Measurements from ENCODE around the gene DUSP23. TPM values are rescaled to one million over a fixed set of nuclear protein-coding genes. Genes with fewer than 3 reads are reported as not detected.

DUSP23 gene
- total and polyA plus RNA-seq, 4 donors: 11.8 to 30.5 (median 23.1) TPM

DNA sequence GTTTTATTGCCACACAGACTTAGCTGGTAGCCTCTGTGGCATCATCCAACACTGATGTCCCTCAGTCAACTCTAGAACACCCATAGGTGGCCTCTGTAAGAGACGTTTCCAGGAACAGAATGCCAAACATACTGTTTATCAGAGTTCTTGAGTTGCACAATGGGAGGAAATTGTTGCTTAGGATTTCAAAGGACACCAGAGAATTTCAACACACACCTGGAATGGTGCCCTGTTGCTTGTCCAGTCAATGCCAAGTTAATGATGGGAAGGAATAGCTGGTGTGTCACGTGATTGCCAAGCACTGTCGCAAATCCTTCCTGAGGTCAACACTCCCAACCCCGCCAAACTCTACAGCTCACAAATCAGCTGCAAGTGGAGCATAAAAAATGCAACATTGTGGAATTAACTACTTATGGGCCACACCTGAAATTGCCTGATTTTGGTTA lies 28.6 kb upstream of the DUSP23 start:
- no peak overlapping the region for H3K4me3 ChIP-seq (ENCODE audit: low read depth, low read length)
- DNase-seq (ENCODE audit: low read depth in 4 of 6, low spot score in 6 of 6): no peak
- no peak overlapping the region for H3K27ac ChIP-seq (ENCODE audit: low read depth, low read length)
- no peaks in the 10 kb centered on the region for H3K4me1 ChIP-seq (ENCODE audit: control insufficient read depth, insufficient read depth, low read length)
- no peaks in the 10 kb centered on the region for H3K9me3 ChIP-seq (ENCODE audit: control insufficient read depth, insufficient read depth, low read length)
- no CpG with 5 or more reads among the region's 4 CpGs for WGBS (ENCODE audit: insufficient coverage)
- H3K27me3 ChIP-seq (ENCODE audit: control insufficient read depth, insufficient read depth, low read length): no peaks in the 10 kb centered on the region
- H3K36me3 ChIP-seq (ENCODE audit: control insufficient read depth, insufficient read depth, low read length): no peaks in the 10 kb centered on the region

DNA sequence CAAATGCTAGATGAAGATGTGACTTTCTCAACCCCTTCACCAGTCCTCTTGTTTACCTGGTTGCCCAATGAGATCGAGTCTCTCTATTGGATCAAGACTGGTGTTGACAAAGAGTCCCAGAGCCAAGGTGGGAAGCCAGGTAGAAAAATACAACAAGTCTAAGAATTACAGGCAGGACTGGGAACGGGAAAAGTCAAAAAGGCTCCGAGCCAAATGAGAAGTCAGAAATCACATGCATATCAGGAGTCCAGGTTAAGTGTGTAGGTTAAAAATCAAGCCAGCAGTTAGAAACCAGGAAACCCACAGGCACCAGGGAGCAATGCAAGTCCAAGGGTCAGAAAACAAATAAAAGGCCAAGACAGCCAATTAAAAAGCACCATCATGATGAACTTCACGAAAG lies 27.4 kb upstream of the DUSP23 start:
- WGBS (ENCODE audit: insufficient coverage): 86% methylated on average over 4 of the region's 4 CpGs
- H3K27ac ChIP-seq (ENCODE audit: low read depth, low read length): no peak overlapping the region

DNA sequence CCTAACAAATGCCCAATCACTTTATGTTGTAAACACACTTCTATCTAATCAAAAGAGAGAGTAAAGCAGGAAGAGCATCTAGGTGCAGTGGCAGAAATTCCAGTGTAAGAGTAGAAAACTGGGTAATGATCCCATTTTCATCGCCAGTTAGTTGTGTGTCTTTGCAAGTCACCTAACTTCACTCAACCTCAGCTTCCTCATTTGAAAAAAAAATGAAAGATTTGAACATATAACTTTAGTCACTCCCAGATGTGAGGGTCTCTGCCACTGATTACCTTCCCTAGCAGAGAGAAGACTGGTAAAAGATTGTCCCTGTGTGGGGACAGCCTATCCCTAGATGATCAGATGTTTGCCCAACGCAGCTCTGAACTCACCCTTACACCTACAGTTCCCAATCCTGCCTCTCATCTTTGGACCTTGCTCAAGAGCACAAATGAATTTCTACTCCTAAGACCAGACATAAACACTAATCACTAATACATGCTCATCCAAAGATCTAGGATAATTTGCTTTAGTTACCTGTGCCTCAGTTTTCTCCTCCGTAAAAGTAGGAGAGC lies 25.2 kb upstream of the DUSP23 start:
- DNase-seq (ENCODE audit: low read depth in 4 of 6, low spot score in 6 of 6): no peak
- Histone ChIP-seq H3K36me3 (ENCODE audit: control insufficient read depth, insufficient read depth, low read length) (no peaks in the 10 kb centered on the region), H3K4me1 (ENCODE audit: control insufficient read depth, insufficient read depth, low read length) (no peaks in the 10 kb centered on the region), H3K4me3 (ENCODE audit: low read depth, low read length) (no peak overlapping the region), H3K27ac (ENCODE audit: low read depth, low read length) (no peak overlapping the region), H3K27me3 (ENCODE audit: control insufficient read depth, insufficient read depth, low read length) (no peaks in the 10 kb centered on the region), H3K9me3 (ENCODE audit: control insufficient read depth, insufficient read depth, low read length) (no peaks in the 10 kb centered on the region)
- 83% methylated on average over 1 of the region's 3 CpGs for WGBS (ENCODE audit: insufficient coverage)

More for the DNA sequence above, 27.4 kb upstream of the DUSP23 start:
- Histone ChIP-seq H3K9me3 (ENCODE audit: control insufficient read depth, insufficient read depth, low read length) (no peaks in the 10 kb centered on the region), H3K4me1 (ENCODE audit: control insufficient read depth, insufficient read depth, low read length) (no peaks in the 10 kb centered on the region), H3K36me3 (ENCODE audit: control insufficient read depth, insufficient read depth, low read length) (no peaks in the 10 kb centered on the region), H3K4me3 (ENCODE audit: low read depth, low read length) (no peak overlapping the region), H3K27me3 (ENCODE audit: control insufficient read depth, insufficient read depth, low read length) (no peaks in the 10 kb centered on the region)
- DNase-seq (ENCODE audit: low read depth in 4 of 6, low spot score in 6 of 6): no peak

DNA sequence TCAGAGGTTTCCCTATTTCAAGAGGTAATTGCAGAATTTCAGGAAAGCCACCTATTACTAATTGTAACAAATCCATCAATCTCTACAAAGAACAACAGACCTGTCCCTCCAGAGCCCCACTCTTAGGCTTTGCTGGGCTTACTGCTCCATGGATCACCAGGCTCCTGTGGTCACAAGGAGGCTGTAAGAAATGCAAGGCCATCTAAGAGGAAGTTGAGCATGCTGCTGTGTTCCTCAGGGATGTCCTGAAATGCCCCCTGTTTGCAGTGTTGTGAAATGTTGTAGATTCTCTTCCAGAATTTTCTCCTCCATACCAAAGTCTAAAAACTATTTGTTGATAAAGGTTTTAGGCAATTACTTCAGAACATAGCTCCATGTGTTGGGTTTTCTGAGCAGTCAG lies 24.4 kb upstream of the DUSP23 start:
- H3K36me3 ChIP-seq (ENCODE audit: control insufficient read depth, insufficient read depth, low read length): no peaks in the 10 kb centered on the region
- no peak overlapping the region for H3K4me3 ChIP-seq (ENCODE audit: low read depth, low read length)
- H3K9me3 ChIP-seq (ENCODE audit: control insufficient read depth, insufficient read depth, low read length): no peaks in the 10 kb centered on the region
- no peaks in the 10 kb centered on the region for H3K27me3 ChIP-seq (ENCODE audit: control insufficient read depth, insufficient read depth, low read length)
- DNase-seq (ENCODE audit: low read depth in 4 of 6, low spot score in 6 of 6): no peak
- H3K4me1 ChIP-seq (ENCODE audit: control insufficient read depth, insufficient read depth, low read length): no peaks in the 10 kb centered on the region
- no peak overlapping the region for H3K27ac ChIP-seq (ENCODE audit: low read depth, low read length)

DNA sequence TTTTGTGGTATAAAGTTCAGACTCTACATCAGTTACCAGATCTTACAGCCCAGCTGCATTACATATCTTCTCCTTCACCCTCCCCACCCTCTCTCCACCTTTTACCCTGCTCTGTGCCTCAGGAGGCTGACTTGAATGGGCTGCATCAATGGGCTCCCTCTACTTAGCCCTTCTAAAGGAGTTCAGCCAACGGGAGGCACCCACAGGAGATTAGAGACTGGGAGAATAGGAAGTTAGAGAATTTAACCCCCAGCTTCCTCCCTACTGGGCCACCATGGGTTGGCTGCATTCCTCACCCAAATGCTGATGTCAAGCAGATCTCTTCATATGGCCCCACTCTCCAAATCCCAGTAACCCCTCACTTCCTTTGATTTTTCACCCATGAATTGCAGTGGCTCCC lies 17.1 kb upstream of the DUSP23 start:
- no CpG with 5 or more reads among the region's 1 CpG for WGBS (ENCODE audit: insufficient coverage)
- H3K4me3 ChIP-seq (ENCODE audit: low read depth, low read length): no peak overlapping the region

DNA sequence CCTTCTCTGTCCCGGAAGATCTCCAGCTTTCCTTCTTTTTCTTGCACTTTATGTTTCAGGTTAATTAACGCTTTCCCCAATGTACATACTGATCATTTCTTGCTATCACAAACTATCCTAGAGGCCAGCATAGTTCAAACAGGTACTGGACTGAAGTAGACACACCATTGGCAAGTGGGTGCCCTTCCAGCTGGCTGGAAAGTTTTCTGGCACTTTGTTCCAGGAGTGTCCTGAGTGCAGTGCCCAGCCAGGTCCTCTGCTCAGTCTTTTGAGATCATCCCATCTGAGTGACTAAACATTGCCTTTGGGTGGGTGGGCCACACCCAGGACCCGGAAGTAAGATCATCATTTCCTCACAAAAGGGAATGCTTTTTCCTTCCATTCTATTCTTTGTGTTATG lies 15.0 kb upstream of the DUSP23 start:
- Histone ChIP-seq H3K9me3 (ENCODE audit: control insufficient read depth, insufficient read depth, low read length) (no peaks in the 10 kb centered on the region), H3K27me3 (ENCODE audit: control insufficient read depth, insufficient read depth, low read length) (no peaks in the 10 kb centered on the region), H3K27ac (ENCODE audit: low read depth, low read length) (no peak overlapping the region), H3K4me1 (ENCODE audit: control insufficient read depth, insufficient read depth, low read length) (no peaks in the 10 kb centered on the region), H3K4me3 (ENCODE audit: low read depth, low read length) (no peak overlapping the region), H3K36me3 (ENCODE audit: control insufficient read depth, insufficient read depth, low read length) (no peaks in the 10 kb centered on the region)
- 100% methylated on average over 1 of the region's 3 CpGs for WGBS (ENCODE audit: insufficient coverage)
- no peak for DNase-seq (ENCODE audit: low read depth in 4 of 6, low spot score in 6 of 6)

More for the DNA sequence above, 17.1 kb upstream of the DUSP23 start:
- Histone ChIP-seq H3K4me1 (ENCODE audit: control insufficient read depth, insufficient read depth, low read length) (no peaks in the 10 kb centered on the region), H3K9me3 (ENCODE audit: control insufficient read depth, insufficient read depth, low read length) (no peaks in the 10 kb centered on the region), H3K27me3 (ENCODE audit: control insufficient read depth, insufficient read depth, low read length) (no peaks in the 10 kb centered on the region), H3K36me3 (ENCODE audit: control insufficient read depth, insufficient read depth, low read length) (no peaks in the 10 kb centered on the region), H3K27ac (ENCODE audit: low read depth, low read length) (no peak overlapping the region)
- DNase-seq (ENCODE audit: low read depth in 4 of 6, low spot score in 6 of 6): no peak

DNA sequence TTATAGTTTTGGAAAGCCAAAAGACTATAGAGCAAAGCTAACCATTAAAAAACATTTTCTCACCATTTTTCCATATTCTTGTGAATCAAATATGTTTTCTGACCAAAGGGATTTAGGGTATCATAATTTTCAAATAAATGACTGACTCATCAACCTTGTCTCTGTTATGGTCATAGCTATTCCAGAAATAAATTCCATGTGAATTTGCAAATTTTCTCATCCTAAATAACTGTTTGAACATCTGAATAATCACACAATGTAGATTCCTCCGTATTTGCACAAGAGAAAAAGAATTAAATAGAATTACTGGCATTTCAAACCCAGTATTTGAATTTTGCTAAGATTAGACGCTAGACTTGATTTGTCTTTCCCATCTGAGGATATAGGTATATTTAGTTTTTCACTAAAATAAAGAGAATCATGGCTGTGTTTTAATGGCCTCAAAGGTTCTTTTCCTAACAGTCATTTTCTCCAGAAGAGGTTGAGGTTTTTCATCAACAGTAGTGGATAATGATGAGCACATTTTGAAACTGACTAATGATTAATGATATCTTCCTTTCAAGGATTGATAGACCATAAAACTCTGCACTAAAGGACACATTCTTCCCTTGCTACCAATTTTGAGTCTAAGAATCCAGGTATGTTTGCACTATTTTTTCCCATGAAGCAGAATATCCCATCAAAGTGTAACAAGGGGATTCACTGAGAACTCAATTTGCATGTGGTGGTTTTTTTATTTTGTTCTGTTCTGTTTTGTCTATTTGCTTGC lies 9.5 kb upstream of the DUSP23 start:
- H3K27me3 ChIP-seq (ENCODE audit: control insufficient read depth, insufficient read depth, low read length): no peaks in the 10 kb centered on the region
- WGBS (ENCODE audit: insufficient coverage): no CpG with 5 or more reads among the region's 2 CpGs
- peak in 1 of 6 donors; percentile 20 for DNase-seq (ENCODE audit: low read depth in 4 of 6, low spot score in 6 of 6)

DNA sequence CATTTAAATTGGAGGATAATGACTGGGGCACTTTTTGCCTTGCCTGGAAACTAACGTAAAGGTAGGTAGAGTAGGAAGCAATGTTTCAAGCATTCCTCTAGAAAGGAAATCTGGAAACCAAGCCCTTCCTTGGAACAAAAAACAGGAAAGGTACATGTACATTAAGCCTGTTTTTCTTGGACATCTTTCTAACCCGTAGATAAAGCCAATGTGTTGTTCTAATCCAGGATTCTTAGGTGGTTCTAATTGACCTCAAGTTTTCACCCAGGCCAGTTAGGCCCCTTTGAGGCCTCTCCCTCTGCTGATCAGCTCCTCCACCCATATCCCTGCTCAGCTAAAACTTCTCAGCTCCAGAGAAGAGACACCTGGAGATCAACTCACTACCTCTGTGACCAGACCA lies 6.3 kb upstream of the DUSP23 start:
- H3K4me3 ChIP-seq (ENCODE audit: low read depth, low read length): no peak overlapping the region
- no CpG with 5 or more reads among the region's 2 CpGs for WGBS (ENCODE audit: insufficient coverage)
- no peaks in the 10 kb centered on the region for H3K27me3 ChIP-seq (ENCODE audit: control insufficient read depth, insufficient read depth, low read length)

More for the DNA sequence above, 9.5 kb upstream of the DUSP23 start:
- H3K36me3 ChIP-seq (ENCODE audit: control insufficient read depth, insufficient read depth, low read length): no peaks in the 10 kb centered on the region
- no peaks in the 10 kb centered on the region for H3K9me3 ChIP-seq (ENCODE audit: control insufficient read depth, insufficient read depth, low read length)
- H3K27ac ChIP-seq (ENCODE audit: low read depth, low read length): no peak overlapping the region
- no peak overlapping the region for H3K4me3 ChIP-seq (ENCODE audit: low read depth, low read length)
- no peaks in the 10 kb centered on the region for H3K4me1 ChIP-seq (ENCODE audit: control insufficient read depth, insufficient read depth, low read length)

DNA sequence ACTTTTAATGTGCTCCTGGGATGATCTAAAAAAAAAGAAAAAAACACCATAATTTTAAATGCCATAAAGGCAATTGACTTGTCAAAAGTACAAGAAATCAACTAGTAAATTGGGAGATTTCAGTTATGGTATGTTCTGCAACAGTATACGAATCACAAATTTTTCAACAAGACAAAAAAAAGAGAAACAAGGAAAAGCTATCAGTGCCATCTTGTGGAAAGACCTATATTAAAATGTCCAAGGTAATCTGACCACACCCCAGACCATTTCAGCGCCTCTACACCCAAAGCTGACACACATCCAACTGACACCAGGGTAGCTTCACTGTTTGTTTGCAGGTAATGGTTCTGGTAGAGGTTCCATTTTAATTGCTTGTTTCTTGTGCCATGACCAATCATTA lies 5.0 kb upstream of the DUSP23 start:
- DNase-seq (ENCODE audit: low read depth in 4 of 6, low spot score in 6 of 6): peak in 1 of 6 donors; percentile 33
- WGBS (ENCODE audit: insufficient coverage): no CpG with 5 or more reads among the region's 2 CpGs
- Histone ChIP-seq H3K27me3 (ENCODE audit: control insufficient read depth, insufficient read depth, low read length) (no peaks in the 10 kb centered on the region), H3K36me3 (ENCODE audit: control insufficient read depth, insufficient read depth, low read length) (no peaks in the 10 kb centered on the region), H3K4me1 (ENCODE audit: control insufficient read depth, insufficient read depth, low read length) (no peaks in the 10 kb centered on the region), H3K27ac (ENCODE audit: low read depth, low read length) (no peak overlapping the region), H3K4me3 (ENCODE audit: low read depth, low read length) (no peak overlapping the region), H3K9me3 (ENCODE audit: control insufficient read depth, insufficient read depth, low read length) (no peaks in the 10 kb centered on the region)

More for the DNA sequence above, 6.3 kb upstream of the DUSP23 start:
- Histone ChIP-seq H3K9me3 (ENCODE audit: control insufficient read depth, insufficient read depth, low read length) (no peaks in the 10 kb centered on the region), H3K36me3 (ENCODE audit: control insufficient read depth, insufficient read depth, low read length) (no peaks in the 10 kb centered on the region), H3K4me1 (ENCODE audit: control insufficient read depth, insufficient read depth, low read length) (no peaks in the 10 kb centered on the region), H3K27ac (ENCODE audit: low read depth, low read length) (no peak overlapping the region)
- no peak for DNase-seq (ENCODE audit: low read depth in 4 of 6, low spot score in 6 of 6)

DNA sequence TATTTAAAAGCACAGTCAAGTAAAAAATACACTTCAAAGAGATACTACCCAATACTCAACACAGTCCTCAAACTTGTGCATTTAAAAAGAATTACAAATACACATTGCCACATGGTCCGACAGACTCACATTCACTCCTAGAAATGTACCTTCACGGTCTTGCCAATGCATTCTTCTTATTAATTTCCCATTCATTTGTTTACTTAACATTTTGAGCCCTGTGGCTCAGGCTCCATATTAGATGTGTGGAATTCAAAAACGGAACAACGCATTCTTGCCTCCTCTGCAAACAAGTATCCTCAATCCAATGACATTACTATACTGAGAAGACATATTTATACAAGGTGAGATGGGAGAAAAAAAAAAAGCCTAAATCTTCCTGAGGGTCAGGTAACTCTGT lies 2.5 kb upstream of the DUSP23 start:
- H3K4me3 ChIP-seq (ENCODE audit: low read depth, low read length): no peak overlapping the region
- DNase-seq (ENCODE audit: low read depth in 4 of 6, low spot score in 6 of 6): no peak
- peaks cover 5% of the 10 kb centered on the region for H3K4me1 ChIP-seq (ENCODE audit: control insufficient read depth, insufficient read depth, low read length)
- H3K9me3 ChIP-seq (ENCODE audit: control insufficient read depth, insufficient read depth, low read length): no peaks in the 10 kb centered on the region
- H3K36me3 ChIP-seq (ENCODE audit: control insufficient read depth, insufficient read depth, low read length): no peaks in the 10 kb centered on the region
- WGBS (ENCODE audit: insufficient coverage): 92% methylated on average over 2 of the region's 4 CpGs
- H3K27me3 ChIP-seq (ENCODE audit: control insufficient read depth, insufficient read depth, low read length): no peaks in the 10 kb centered on the region
- no peak overlapping the region for H3K27ac ChIP-seq (ENCODE audit: low read depth, low read length)
